SK-N-SH treated with all-trans-retinoic acid at 6 μM for 48 hours (cell line): Measurements from ENCODE around the gene AMFR.

Source experiments
- ATAC-seq: fragments of 200-7000 bp; cut with Tn5 transposase; 3 replicates; pipeline ENCODE4 v1.9.1; 2020; ENCODE audit warnings: mild to moderate bottlenecking, moderate library complexity
- ARNTL ChIP-seq: fragments of 450-650 bp; formaldehyde crosslinking; IDR thresholded peaks from 2 replicates; pipeline ENCODE4 v1.5.0; 2020; ENCODE audit warnings: low read depth, mild to moderate bottlenecking, moderate library complexity, borderline replicate concordance
- BACH2 ChIP-seq: fragments of 250-450 bp; sonication (Bioruptor Pico); IDR thresholded peaks from 2 replicates; pipeline ENCODE4 v1.9.0; 2021; ENCODE audit warnings: mild to moderate bottlenecking, borderline replicate concordance
- CREB5 ChIP-seq: fragments of 250-450 bp; sonication (Bioruptor Pico); IDR thresholded peaks from 2 replicates; pipeline ENCODE4 v1.5.1; 2020; ENCODE audit warnings: low read depth, mild to moderate bottlenecking, moderate library complexity
- CSDC2 ChIP-seq: fragments of 250-450 bp; sonication (Bioruptor Pico); IDR thresholded peaks from 2 replicates; pipeline ENCODE4 v1.5.0; 2020; ENCODE audit warnings: mild to moderate bottlenecking, moderate library complexity
- GLIS3 ChIP-seq: fragments of 250-450 bp; sonication (Bioruptor Pico); IDR thresholded peaks from 2 replicates; pipeline ENCODE4 v1.5.0; 2020; ENCODE audit warnings: mild to moderate bottlenecking, moderate library complexity
- ISL1 ChIP-seq: fragments of 250-450 bp; sonication (Bioruptor Pico); IDR thresholded peaks from 2 replicates; pipeline ENCODE4 v2.1.2; 2022; ENCODE audit warnings: mild to moderate bottlenecking, moderate library complexity
- OSR1 ChIP-seq: fragments of 250-450 bp; sonication (Bioruptor Pico); IDR thresholded peaks from 2 replicates; pipeline ENCODE4 v1.8.0; 2022; ENCODE audit warnings: moderate library complexity, mild to moderate bottlenecking, inconsistent platforms
- PATZ1 ChIP-seq: fragments of 250-450 bp; sonication (Bioruptor Pico); IDR thresholded peaks from 2 replicates; pipeline ENCODE4 v1.8.0; 2020; ENCODE audit warnings: mild to moderate bottlenecking, moderate library complexity, borderline replicate concordance
- POU6F1 ChIP-seq: fragments of 250-450 bp; sonication (Bioruptor Pico); IDR thresholded peaks from 2 replicates; pipeline ENCODE4 v1.8.0; 2021; ENCODE audit warnings: low read depth, mild to moderate bottlenecking, moderate library complexity, borderline replicate concordance
- PPARA ChIP-seq: fragments of 250-450 bp; sonication (Bioruptor Pico); IDR thresholded peaks from 2 replicates; pipeline ENCODE4 v1.5.0; 2020; ENCODE audit warnings: mild to moderate bottlenecking, borderline replicate concordance
- RARB ChIP-seq: fragments of 250-450 bp; sonication (Bioruptor Pico); IDR thresholded peaks from 2 replicates; pipeline ENCODE4 v1.8.0; 2021; ENCODE audit warnings: mild to moderate bottlenecking, moderate library complexity
- SNAI2 ChIP-seq: fragments of 250-450 bp; sonication (Bioruptor Pico); IDR thresholded peaks from 2 replicates; pipeline ENCODE4 v1.5.0; 2020; ENCODE audit warnings: mild to moderate bottlenecking, moderate library complexity
- TCF4 ChIP-seq: fragments of 250-450 bp; sonication (Bioruptor Pico); IDR thresholded peaks from 2 replicates; pipeline ENCODE4 v1.8.0; 2021; ENCODE audit warnings: mild to moderate bottlenecking, moderate library complexity, borderline replicate concordance
- TOX ChIP-seq: fragments of 250-450 bp; sonication (Bioruptor Pico); IDR thresholded peaks from 2 replicates; pipeline ENCODE4 v1.8.0; 2021; ENCODE audit warnings: mild to moderate bottlenecking, moderate library complexity, borderline replicate concordance
- TSHZ2 ChIP-seq: fragments of 250-450 bp; sonication (Bioruptor Pico); IDR thresholded peaks from 2 replicates; pipeline ENCODE4 v1.5.0; 2020; ENCODE audit warnings: mild to moderate bottlenecking, moderate library complexity
- ZC3H10 ChIP-seq: fragments of 250-450 bp; sonication (Bioruptor Pico); IDR thresholded peaks from 2 replicates; pipeline ENCODE4 v1.5.1; 2021; ENCODE audit warnings: mild to moderate bottlenecking, moderate library complexity
- ZFP3 ChIP-seq: fragments of 250-450 bp; sonication (Bioruptor Pico); IDR thresholded peaks from 2 replicates; pipeline ENCODE4 v1.5.0; 2020; ENCODE audit warnings: mild to moderate bottlenecking, moderate library complexity
- ZFP30 ChIP-seq: fragments of 450-650 bp; formaldehyde crosslinking; IDR thresholded peaks from 2 replicates; pipeline ENCODE4 v1.5.0; 2022; ENCODE audit warnings: mild to moderate bottlenecking, moderate library complexity
- ZNF565 ChIP-seq: fragments of 450-650 bp; formaldehyde crosslinking; conservative IDR thresholded peaks from 2 replicates; pipeline ENCODE4 v1.5.0; 2020; ENCODE audit warnings: low read depth, mild to moderate bottlenecking, moderate library complexity
- ZNF70 ChIP-seq: fragments of 450-650 bp; formaldehyde crosslinking; IDR thresholded peaks from 2 replicates; pipeline ENCODE4 v1.5.0; 2020; ENCODE audit warnings: mild to moderate bottlenecking, moderate library complexity
- ZNF8 ChIP-seq: fragments of 450-650 bp; formaldehyde crosslinking; IDR thresholded peaks from 2 replicates; pipeline ENCODE4 v1.5.0; 2020; ENCODE audit warnings: mild to moderate bottlenecking, moderate library complexity

AMFR gene

GRCh38 chr16:56350491-56351405 is 74.6 kb downstream of the AMFR start (continued):
- TF ChIP-seq PATZ1 (CRISPR knock-in tag) = no peak

GRCh38 chr16:56349711-56350161 is 75.6 kb downstream of the AMFR start:
- no peak for ATAC-seq
- TF ChIP-seq ZFP3 (no peak), PATZ1 (CRISPR knock-in tag) (no peak), ZNF565 (CRISPR knock-in tag) (no peak), ZNF70 (CRISPR knock-in tag) (no peak), ZC3H10 (CRISPR knock-in tag) (no peak), POU6F1 (no peak), OSR1 (CRISPR knock-in tag) (no peak), ARNTL (CRISPR knock-in tag) (no peak), BACH2 (CRISPR knock-in tag) (no peak), GLIS3 (CRISPR knock-in tag) (no peak), CSDC2 (CRISPR knock-in tag) (no peak), CREB5 (CRISPR knock-in tag) (no peak), TSHZ2 (no peak), ISL1 (CRISPR knock-in tag) (no peak), TCF4 (no peak), TOX (CRISPR knock-in tag) (no peak), RARB (CRISPR knock-in tag) (no peak), SNAI2 (CRISPR knock-in tag) (no peak), PPARA (CRISPR knock-in tag) (no peak), ZFP30 (CRISPR knock-in tag) (no peak)
- TF ChIP-seq, all 23 proteins: peak for 0

- peak; percentile 41 for ATAC-seq
- TF ChIP-seq ZFP3 (no peak), PPARA (CRISPR knock-in tag) (no peak), TCF4 (no peak), PATZ1 (CRISPR knock-in tag) (no peak), OSR1 (CRISPR knock-in tag) (no peak), ZNF8 (CRISPR knock-in tag) (no peak), ZFP30 (CRISPR knock-in tag) (no peak), BACH2 (CRISPR knock-in tag) (no peak), ZC3H10 (CRISPR knock-in tag) (no peak), CSDC2 (CRISPR knock-in tag) (no peak), ZNF565 (CRISPR knock-in tag) (no peak), TSHZ2 (no peak)
Measured at GRCh38 chr16:56349086-56349415, 76.3 kb downstream of the AMFR start.
